Activated CD8-positive, alpha-beta memory T cell treated with anti-CD3 and anti-CD28 coated beads for 24 hours (primary cell): Measurements from ENCODE around the gene GAS2L2.
A peak's percentile ranks its signal among the peaks of the same experiment; 100 is the strongest.

Experiments
- DNase-seq: peaks from one replicate; pipeline ENCODE4 v3.0.0-alpha.2; 2020

GAS2L2 gene

DNA sequence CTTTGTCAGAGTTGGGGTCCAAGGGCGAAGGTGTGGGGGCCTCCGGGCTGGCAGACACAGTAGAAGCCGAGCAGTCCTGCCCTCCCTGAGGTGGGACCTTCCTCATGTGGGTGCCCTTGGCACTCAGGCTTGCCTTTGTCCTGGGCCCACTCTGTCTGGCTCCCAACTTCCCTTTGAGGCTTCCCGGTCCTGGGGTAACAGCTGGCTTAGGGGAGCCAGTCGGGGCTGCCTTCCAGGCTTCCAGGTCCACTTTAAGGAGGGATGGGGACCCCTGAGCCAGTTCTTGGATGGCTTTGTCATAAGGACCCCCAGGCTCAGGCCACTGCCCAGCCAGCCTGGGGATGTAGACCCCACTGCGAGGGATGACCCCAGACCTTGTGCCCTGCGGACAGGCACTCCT, 7.8 kb downstream of the GAS2L2 start:
- no peak for DNase-seq

DNA sequence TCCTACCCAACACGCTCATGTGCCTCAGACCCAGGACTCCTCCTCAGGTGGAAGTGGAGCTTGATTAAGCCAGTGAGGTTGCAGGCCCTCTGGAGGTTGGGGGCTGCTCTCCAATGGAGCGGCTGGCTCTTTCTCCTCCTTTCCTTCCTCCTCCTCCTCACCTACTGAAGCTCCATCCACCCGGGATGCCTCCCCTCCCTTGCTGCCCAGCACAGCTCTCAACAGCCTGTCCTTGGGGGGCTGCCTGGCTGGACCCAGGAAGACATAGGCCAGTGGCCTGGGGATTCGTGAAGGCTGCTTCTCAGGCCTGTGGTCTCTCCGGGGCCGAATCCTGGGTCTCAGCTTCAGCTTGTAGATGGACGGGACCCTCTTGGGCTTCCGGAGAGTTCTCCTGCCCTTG, 8.2 kb downstream of the GAS2L2 start:
- DNase-seq, result no peak

DNA sequence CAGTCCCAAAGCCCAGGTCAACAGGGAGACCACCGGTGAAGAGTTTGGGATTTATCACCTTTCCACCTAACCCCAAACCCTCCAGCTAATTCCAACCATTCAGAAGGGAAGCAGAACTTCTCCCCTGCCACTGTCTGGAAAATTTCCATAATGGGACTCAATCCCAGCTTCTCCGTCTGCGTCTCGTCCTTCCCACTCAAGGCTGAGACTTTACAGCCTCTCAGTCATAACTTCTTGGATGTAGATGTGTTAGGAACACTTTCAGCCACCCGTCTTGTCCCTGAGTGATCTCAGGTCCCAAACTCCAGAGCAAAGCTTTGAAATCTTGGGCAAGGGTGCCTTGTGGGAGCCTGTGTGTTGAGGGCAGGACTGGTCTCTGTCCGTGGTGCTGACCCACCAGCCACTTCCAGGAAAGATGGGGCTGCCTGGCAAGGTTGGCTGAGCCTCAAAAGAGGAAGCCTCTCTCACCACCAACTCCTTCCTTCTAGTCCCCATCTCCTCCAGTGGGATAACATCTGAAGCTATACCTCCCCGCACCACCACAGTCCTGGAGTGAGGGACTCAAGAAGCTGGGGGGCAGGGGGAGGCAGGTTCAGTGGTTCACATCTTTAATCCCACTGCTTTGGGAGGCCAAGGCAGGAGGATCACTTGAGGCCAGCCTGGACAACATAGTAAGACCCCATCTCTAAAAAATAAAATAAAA, 9.3 kb downstream of the GAS2L2 start:
- DNase-seq, result no peak

DNA sequence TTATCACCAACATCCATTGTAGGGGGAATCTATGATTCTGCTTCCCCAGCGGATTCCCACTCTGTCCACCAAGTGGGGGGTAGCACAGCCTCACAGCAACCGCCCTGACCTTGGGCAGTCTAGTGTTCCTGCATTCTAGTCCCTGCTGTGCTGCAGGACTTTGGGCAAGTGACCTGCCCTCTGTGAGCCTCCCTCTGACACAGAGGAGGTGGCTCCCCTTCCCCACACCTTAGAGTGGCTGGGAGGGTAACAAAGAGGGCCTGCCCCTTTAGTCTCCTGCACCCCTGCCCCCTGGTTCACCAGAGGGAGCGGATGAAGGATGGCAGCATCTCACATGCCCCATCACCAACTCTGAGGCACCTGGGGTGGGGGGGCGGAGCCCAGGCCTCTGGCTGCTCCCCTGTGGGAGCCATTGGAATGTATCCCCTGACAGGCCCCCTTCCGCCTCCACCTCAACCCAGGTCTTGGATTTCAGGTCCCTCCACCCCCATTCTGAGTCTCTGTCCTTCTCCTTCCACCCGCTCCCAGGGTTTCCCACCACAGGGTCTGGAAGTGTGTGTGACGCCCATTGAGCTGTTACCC, 10.1 kb downstream of the GAS2L2 start:
- no peak for DNase-seq

DNA sequence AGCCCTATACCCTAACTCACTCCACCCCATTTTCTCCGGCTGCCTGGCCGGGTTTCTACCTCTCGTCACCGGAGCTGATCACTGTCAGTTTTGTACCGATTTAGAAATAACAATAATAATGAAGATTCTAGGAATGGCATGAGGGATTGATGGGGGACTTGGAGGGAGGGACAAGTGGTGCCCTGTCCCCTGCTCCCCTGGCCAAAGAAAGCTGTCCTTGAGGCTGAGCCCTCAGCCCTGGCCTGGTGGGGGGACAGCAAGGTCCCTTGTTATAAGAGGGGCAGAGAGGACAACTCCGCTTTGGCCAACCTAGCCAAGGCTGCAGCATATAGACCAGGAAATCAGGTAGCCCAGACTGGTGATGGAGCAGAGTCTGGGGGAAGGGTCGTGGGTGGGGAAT, 10.5 kb downstream of the GAS2L2 start:
- no peak for DNase-seq

DNA sequence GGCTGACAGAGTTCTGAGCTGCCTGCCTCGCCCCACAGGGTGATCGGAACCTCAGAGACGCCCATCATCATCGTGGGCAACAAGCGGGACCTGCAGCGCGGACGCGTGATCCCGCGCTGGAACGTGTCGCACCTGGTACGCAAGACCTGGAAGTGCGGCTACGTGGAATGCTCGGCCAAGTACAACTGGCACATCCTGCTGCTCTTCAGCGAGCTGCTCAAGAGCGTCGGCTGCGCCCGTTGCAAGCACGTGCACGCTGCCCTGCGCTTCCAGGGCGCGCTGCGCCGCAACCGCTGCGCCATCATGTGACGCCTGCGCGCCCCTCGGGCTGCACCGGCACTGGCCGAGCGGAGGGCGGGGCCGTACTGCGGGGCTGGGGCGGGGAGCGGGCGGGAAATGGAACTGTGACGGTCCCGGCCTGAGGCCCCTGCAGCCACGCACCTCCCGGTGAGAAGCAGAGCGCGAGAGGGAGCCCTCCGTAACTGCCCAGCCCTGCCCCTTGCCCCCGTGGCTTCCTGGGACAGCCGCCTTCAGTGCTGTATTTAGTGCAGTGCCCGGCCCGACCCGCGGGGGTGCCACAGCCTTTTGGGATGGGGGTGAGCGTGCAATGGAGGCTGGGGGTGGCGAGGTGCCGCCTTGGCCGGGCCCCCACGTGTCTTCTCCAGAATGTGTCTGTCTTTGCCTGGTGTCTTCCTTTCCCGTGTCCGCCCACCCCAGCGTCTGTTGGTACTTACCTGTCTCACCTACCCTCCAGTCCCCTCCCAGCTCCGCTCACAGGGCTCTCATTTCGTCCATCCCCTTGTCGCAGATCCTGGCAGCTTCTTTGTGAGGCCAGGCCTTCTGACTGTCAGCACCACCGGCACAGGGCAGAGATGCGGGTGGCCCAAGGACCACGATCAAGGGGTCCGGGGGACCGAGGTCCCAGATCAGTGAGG, 11.8 kb downstream of the GAS2L2 start:
- no peak for DNase-seq

DNA sequence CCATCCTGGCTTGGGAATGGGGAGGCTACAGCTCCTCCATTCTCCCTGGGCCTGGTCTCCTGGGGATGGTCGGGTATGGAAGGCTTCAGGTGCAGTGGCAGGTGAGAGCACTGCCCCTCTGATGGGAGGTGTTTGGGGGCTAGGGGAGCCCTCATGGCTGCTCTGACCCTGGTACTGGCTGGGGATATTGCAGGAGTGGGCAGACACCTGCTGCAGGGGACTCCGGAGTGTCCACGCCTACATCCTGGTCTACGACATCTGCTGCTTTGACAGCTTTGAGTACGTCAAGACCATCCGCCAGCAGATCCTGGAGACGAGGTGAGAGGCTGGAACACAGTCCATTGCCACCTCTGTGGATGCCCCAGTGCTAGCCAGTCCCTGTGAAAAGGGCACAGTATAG, 12.8 kb downstream of the GAS2L2 start:
- no peak for DNase-seq

DNA sequence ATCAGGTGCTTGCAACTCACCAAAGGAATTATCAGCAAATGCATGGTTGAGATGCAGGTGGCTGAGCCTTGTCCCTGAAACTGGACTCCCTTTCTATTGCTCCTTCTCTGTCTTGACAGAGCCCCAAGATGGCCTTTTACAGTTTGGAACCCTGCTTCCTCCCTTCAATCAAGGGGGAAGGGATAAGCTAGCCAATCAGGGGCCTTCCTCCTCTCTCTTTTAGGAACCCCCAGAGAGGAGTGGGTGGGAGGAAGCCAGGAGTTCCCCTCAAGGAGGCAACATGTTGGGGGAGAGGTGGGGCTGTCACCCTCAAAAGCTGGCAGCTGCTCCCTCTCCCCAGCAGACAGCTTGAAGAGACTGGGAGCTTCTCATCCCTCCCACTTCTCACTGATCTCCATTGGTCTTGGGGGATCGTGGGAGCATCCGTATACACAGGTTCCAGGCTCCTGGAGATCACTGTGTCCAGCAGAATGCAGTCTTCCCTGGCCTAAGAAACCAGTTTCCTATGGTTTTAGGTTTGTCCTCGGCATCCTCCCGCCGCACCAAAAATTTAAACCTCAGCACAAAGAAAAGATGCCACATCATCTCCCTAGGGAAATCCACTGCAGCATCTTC, 14.4 kb downstream of the GAS2L2 start:
- no peak for DNase-seq

DNA sequence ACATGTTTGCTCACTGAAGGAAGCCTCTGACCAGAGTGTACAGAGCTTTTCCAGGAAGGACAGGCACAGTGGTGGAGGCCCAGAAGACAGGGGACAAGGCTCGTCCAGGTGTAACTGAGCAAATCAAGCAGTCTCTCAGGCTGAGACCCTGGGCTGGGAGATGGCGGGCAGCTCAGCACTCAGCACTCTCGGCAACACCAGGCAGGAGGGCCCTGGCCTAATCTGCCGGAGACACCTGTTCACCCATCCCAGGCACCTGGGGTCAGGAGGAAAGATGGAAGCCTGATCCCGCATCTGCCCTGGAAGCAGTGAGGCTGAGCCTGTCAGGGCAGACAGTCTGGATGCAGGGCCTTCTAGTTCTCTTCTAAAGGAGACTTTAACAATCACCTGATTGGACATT, 16.8 kb downstream of the GAS2L2 start:
- DNase-seq, result no peak

DNA sequence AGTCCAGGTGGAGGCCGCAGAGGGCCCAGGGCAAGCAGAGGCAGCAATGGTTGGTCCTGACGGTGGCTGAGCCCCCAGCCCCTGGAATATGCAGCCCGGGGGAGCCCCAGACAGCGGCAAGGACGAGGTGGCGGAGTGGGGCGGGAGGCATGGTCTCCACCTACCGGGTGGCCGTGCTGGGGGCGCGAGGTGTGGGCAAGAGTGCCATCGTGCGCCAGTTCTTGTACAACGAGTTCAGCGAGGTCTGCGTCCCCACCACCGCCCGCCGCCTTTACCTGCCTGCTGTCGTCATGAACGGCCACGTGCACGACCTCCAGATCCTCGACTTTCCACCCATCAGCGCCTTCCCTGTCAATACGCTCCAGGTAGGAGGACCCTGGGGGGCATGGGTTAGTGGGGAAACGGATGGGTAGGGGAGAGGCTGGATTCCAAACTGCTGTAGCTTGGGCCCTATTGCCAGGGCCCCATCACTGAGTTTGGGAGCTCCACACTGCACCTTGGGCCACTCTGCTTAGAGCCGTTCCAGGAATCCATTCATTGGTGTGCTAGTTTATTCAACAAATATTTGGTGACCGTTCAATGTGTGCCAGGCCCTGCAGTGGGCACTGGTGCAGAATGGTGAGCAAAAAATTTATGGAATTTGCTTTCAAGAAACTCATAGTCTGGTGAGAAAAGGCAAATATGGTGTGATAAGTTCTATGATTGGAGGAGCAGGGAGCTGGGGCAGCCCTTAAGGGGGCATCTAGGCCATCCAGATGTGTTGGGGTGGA, 17.8 kb downstream of the GAS2L2 start:
- no peak for DNase-seq

DNA sequence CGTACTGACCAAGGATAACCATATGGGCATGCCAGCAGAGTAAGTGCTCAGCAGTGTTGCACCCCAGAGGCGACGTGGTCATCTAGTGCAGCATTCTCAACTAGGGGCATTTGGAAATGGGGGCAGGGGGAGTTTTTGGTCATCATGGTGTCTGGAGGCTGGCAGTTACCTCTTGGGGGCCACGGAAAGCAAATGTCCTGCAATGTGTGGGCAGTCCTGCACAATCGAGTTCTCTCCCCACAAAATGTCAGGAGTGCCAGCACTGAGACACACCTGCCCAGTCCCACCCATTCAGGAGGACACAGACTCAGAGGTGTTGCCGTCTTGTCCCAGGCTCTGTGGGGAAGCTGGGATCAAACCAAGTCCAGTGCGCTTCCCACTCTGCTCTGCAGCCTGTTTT, 18.6 kb downstream of the GAS2L2 start:
- DNase-seq, result no peak

DNA sequence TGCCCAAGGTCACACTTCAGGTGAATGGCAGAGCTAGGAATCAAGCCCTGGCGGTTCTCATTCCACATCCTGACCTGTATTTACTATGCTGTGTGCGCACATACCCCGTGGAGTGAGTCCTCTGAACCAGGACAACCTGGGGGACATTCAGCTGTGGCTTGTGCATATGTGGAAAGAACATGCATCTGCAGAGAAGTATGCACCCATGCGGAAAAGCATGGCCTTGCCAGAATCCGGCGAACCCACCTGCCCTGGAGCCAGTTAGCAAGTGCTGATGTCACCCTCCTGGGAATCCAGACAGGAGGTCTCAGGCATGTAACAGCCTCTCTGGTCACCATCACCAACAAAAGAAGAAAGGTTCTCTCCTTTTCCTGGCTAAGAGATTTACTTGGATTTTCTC, 19.7 kb downstream of the GAS2L2 start:
- DNase-seq, result no peak

DNA sequence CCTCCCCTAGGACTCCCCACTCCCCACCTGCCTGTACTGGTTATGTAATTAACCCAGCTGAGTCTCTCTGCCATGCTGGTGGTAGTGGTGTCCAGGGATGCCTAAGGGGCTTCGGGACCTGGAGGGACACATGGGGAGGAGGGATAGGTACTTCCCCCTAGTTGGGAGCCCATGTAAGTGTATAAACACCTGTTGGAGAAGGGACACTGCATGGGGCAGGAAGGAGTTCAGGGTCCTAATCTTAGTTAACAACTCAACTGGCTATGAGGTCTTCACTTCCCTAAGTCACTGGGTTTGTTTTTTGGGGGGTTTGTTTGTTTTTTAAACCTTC, 20.3 kb downstream of the GAS2L2 start:
- DNase-seq, result no peak

DNA sequence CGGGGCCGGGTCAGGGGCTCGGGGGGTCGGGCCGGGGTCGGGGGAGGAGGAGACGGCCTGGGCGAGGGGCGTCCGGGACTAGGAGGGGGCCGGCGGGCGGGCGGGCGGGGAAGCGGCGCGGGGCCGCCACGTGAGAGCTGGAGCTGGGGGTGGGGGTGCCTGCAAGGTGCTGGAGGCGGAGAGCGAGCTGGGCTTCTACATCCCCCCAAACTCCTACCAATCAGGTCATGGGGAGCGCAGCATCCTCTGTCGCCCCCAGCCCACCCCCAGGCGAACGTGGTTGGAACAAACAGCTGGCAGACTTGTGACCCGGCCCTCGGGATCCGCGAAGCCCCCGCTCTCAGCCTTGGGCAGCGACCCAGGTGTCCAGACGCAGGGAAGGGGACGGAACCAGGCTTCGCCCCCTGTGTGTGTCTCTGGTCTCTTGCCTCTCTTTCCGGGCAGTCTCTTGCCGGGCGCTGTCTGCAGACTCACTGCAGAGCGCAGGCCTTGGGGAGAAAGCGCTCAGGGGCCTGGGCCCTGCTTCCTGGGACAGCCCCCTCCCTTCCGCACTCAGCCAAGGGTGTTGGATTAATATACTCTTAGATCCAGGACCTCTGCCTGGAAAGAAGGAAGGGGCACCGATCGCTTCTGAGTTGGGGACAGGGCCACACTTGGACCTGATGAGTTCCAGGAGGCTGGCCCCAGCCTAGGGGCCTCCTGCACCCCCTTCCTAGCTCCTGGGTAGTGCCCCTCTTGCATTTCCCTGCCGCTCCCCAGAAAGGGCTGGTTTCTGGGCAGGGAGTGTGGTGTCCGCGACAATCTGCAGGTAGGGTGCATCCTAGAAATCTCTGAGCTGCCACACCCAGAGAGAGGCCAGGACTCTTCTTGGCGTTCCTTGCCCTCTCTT, 20.9 kb downstream of the GAS2L2 start:
- no peak for DNase-seq

DNA sequence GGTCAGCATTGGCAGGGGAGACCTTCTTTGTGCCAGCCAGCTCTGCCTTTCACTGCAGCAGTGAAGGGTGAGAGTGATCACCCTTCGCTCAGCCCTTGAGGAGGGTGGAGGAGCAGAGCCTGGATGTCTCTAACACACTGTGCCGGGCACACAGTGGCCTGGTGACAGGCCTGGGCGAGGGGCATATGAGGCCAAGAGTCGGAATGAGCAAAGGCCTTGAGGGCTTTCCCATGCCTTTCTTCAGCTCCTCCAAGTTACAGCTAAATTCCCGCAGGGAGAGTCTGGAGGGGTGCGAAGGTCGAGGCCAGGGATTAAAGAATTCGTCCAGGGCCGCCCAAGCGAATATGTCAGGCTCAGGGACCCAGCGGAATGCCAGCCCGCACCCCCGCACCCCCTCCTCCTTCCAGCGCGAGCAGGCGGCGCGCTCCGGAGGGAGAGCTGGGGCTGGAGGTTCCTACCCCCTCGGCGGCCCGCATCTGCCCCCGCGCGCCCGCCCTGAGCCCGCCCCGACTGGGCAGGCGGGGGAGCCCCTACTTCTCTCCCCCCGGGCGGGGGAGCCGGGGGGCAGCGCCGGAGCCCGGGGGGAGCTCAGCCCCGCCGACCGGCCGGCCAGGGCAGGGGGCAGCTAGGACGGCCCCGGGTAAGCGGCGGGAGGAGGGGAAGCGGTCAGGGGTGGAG, 21.7 kb downstream of the GAS2L2 start, which contains the start of gene RASL10B:
RASL10B (plus strand) TSS at position 401 of the 678 bp plus-strand sequence. CDS start 3,546 bp downstream, outside the sequence.
- peak; percentile 82 for DNase-seq

DNA sequence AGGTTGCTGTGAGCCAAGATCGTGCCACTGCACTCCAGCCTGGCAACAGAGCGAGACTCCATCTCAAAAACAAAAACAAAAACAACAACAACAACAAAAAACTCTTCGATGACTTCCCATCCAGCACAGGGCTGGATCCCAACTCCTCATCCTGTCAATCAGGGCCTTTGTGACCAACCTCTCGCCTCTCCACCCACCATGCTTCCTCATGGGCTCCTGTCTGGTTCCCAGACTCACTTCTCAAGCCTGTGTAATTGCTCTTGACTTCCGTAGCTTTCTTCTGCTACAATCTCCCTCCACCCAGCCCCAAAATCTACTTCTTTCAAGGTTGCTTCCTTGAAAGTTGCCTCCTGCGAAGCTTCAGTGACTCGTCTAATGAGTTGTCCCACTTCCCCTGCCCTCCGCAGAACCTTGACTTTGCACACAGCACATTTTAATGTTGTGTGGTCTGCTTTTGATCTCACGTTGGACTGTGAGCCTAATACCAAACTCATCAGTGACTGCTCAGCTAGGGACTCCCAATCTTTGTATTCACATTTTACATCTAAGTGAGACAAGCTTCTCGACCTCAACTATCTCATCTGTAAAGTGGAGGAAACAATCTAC, 22.5 kb downstream of the GAS2L2 start:
- DNase-seq, result no peak

DNA sequence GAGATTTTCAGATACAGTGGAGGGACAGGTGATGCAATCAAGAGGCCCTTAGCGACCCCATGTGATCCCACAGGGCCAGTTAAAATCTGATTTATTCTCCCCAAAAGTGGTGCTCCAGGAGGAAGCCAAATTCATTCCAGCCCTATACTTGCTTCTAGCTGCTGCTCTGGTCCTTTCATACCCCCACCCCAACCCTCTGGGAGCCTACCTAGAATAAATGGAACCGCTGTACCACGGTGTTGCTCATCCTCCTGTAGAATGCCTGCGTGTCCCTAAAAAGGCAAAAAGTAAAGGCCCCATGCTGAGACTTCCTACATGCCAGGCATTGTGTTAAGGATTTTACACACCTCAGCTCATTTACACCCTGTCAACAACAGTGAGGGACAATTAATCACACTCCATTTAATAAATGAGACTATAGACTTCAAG, 23.6 kb downstream of the GAS2L2 start:
- DNase-seq, result peak; percentile 43

DNA sequence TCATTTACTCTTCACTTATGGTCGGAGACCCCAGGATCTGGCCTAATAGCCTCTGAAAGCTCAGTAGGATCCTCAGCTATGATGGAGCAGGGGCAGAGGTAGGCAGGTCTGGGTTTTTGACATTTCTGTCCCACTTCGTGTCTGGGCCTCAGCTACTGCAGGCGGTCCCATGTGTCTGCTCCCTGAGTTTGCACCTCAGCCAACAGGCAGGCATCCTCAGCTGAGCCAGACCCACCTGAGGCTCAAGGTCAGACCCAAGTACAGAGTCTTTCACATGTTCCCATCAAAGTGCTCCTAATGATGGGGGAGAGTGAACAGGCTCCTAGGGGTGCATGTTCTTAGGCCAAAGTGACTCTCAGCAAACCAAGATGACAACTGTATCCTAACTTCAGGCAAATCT, 24.5 kb downstream of the GAS2L2 start:
- DNase-seq, result no peak

DNA sequence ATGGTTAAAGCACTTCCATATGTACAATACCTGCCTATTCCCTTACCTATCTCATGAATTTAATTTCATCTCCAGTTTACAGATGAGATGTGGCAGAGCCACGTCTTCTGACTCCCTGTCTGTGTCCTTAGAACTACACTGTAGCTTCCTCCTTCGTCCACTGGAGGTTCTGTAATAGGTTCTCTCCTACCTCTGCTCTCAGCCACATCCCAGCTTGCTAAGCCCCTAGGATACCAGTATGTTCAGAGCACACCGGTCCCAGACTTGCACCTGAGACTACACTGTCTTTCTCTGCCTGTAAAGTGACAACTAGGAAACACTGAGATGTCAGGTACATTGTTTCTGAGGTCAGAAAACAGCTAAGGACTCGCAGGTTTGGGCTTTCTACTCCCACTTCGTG, 25.4 kb downstream of the GAS2L2 start:
- DNase-seq, result no peak

DNA sequence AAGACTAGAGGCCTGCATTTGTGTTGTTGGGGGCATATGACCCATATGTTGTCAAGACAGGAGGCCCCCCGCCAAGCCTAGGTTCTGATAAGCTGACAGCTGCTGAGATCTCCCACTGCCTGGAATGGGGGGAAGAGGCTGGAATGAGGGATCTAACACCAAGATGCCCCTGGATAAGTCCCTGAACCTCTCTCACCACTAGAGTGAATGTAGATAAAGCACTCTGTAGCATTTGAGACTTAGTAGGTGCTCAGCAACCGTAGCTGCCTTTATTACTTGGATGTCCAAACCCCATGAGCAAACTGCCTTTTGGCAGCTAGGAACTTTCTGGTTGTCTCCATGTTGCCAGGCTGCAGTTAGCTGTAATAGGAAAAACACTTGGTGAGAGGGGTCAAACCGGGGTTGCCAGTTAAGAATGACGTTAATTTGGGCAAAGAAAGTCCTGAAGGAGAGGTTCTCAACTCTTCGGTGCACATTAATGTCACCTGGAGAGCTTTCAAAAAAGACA, 26.0 kb downstream of the GAS2L2 start:
- DNase-seq, result no peak
